Body of pancreas (tissue), 4 donors: ENCODE results near the gene ROCK2. TPM values are rescaled to one million over a fixed set of nuclear protein-coding genes. Genes with fewer than 3 reads are reported as not detected.

Experiments used
- ATAC-seq: fragments of 150-250 bp; one replicate; pipeline ENCODE4 v1.9.1; 2016
- DNase-seq, 4 donors: peaks; one replicate each; pipeline ENCODE4 v3.0.0-alpha.2; 2019
- H3K27ac ChIP-seq, 4 donors: fragments of 200-600 bp; sonication (generic); 1 replicate in 3 of 4; 2 replicates in 1 of 4; pipeline versions ENCODE4 v1.5.1 to v1.6.1; 2016 to 2019; ENCODE audit warnings: mild to moderate bottlenecking in 1 of 4, mixed read lengths in 1 of 4, moderate library complexity in 1 of 4
- H3K27me3 ChIP-seq, 2 donors: fragments of 200-600 bp; sonication (generic); one replicate each; pipeline ENCODE4 v1.6.0; 2016; ENCODE audit warnings: mild to moderate bottlenecking in 1 of 2
- H3K36me3 ChIP-seq, 2 donors: fragments of 200-600 bp; sonication (generic); replicated peaks in 1 of 2; 2 replicates each; pipeline ENCODE4 v1.5.1; 2016; ENCODE audit warnings: low read depth in 2 of 2; ENCODE audit not compliant: insufficient read depth in 1 of 2
- H3K4me1 ChIP-seq: fragments of 200-600 bp; sonication (generic); one replicate; pipeline ENCODE4 v1.6.0; 2016
- H3K4me3 ChIP-seq, 2 donors: fragments of 200-600 bp; sonication (generic); 1 replicate in 1 of 2; 2 replicates in 1 of 2; pipeline ENCODE4 v1.5.1; 2016 to 2019
- H3K9me3 ChIP-seq, 3 donors: fragments of 200-600 bp; sonication (generic); 1 replicate in 2 of 3; 2 replicates in 1 of 3; pipeline ENCODE4 v1.5.1; 2016
- CTCF ChIP-seq, 7 experiments: fragments of 450-650 bp in 4 of 7; fragments of 200-600 bp in 3 of 7; sonication (generic) in 3 of 7; IDR thresholded peaks; one replicate each; pipeline ENCODE4 v1.5.1; 2016 to 2019; ENCODE audit warnings: antibody characterized with exemption in 7 of 7
- POLR2A ChIP-seq, 3 donors: fragments of 450-650 bp; IDR thresholded peaks; one replicate each; pipeline ENCODE4 v1.6.1; 2016; ENCODE audit warnings: antibody characterized with exemption in 3 of 3, mild to moderate bottlenecking in 2 of 3
- WGBS, 2 donors: methylation state at CpG; one replicate each; pipeline ENCODE4 v1.1.5; 2017; 5-methylcytosine and 5-hydroxymethylcytosine counted together
- intact Hi-C: fragments of 100-400 bp; cut with DNase I; formaldehyde crosslinking; loops from one replicate; pipeline ENCODE4 v1.15.1; 2023
- total RNA-seq, 2 donors: library from RNA; depleted of rRNA; stranded (reverse); fragments of >200 nt; gene quantifications; one replicate each; pipeline ENCODE4 v1.1.0, GENCODE V29; 2016

ROCK2 gene
- total RNA-seq, 2 donors from 2014 or later: 24.4 to 32.3 TPM

GRCh38 chr2:11245322-11245721 lies 99.1 kb downstream of the ROCK2 start:
- no peak for ATAC-seq
- Histone ChIP-seq H3K27ac (no peak overlapping the region), H3K4me3 (no peak overlapping the region), H3K36me3 (no peaks in the 10 kb centered on the region), H3K4me1 (peaks cover 16% of the 10 kb centered on the region), H3K9me3 (no peaks in the 10 kb centered on the region), H3K27me3 (no peaks in the 10 kb centered on the region)
- WGBS, 2 donors: 89 to 95% methylated on average over 1 of the region's 1 CpG
- TF ChIP-seq POLR2A (IDR thresholded peaks at IDR 0.05) (no peak), CTCF (IDR thresholded peaks at IDR 0.05) (no peak)
- no peak for DNase-seq
- intact Hi-C loops: no loop called here

- Histone ChIP-seq H3K27me3 (no peaks in the 10 kb centered on the region), H3K4me1 (peaks cover 16% of the 10 kb centered on the region), H3K36me3 (no peaks in the 10 kb centered on the region), H3K27ac (no peak overlapping the region), H3K9me3 (no peaks in the 10 kb centered on the region), H3K4me3 (no peak overlapping the region)
- intact Hi-C loops: no loop called here
- ATAC-seq (no peak), DNase-seq (no peak)
- TF ChIP-seq CTCF (IDR thresholded peaks at IDR 0.05) (no peak), POLR2A (IDR thresholded peaks at IDR 0.05) (no peak)
- 100% methylated on average over 1 of the region's 1 CpG for WGBS, 2 donors
These were observed 100.2 kb downstream of the ROCK2 start for GRCh38 chr2:11244091-11244826.

DNA sequence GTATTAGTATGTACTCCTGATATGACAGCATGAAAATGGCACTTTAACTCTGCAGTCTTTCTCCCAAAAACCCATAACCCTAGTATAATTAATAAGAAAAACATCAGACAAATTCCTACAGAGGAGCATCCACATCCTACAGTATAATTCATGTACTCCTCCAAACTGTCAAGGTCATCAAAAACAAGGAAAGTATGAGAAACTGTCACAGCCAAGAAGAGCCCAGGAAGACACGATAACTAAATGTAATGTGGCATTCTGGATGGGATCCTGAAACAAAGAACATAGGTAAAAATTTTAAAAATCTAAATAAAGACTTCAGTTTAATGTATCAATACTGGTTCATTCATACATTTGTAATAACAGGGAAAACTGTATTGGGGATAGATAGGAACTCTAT lies 100.9 kb downstream of the ROCK2 start:
- intact Hi-C loops: no loop called here
- DNase-seq: no peak
- no peak for TF ChIP-seq POLR2A (IDR thresholded peaks at IDR 0.05)
- TF ChIP-seq CTCF (IDR thresholded peaks at IDR 0.05): no peak
- H3K4me3 ChIP-seq: no peak overlapping the region
- H3K36me3 ChIP-seq: no peaks in the 10 kb centered on the region
- ATAC-seq: no peak
- H3K9me3 ChIP-seq: no peaks in the 10 kb centered on the region
- 84 to 87% methylated on average over 1 of the region's 1 CpG for WGBS, 2 donors
- H3K4me1 ChIP-seq: peaks cover 16% of the 10 kb centered on the region
- no peak overlapping the region for H3K27ac ChIP-seq
- no peaks in the 10 kb centered on the region for H3K27me3 ChIP-seq

DNA sequence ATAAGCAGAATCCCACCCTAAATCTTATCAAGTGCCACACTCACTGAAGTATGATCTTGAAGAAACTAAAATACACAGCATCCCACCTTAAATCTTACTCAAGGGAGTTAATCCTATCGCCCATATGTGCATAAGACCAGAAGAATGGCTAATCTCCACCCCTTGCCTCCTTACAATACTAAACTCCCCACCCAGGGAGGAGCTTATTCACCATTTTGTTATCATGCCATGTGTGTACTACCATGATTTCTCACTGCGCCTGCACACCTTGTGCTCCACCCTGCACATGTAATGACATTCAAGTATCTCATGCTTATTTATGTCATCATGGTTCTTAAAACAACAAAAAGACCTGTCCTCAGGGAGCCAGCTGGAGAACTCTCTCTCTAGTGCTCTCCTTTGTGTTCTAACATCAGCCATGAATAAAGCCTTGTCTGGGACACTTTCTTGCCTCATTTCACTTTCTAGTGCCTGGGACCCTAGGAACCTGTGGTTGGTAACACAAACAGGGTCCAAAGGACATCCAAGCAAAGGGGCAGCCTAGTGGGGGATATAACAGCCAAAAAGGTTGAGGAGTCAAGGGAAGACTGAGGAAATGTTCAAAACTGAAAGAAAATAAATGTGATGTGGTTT lies 101.8 kb downstream of the ROCK2 start:
- intact Hi-C loops: no loop called here
- H3K27me3 ChIP-seq: no peaks in the 10 kb centered on the region
- DNase-seq: no peak
- 95 to 98% methylated on average over 2 of the region's 2 CpGs for WGBS, 2 donors
- no peaks in the 10 kb centered on the region for H3K36me3 ChIP-seq
- ATAC-seq: no peak
- TF ChIP-seq CTCF (IDR thresholded peaks at IDR 0.05) (no peak), POLR2A (IDR thresholded peaks at IDR 0.05) (no peak)
- H3K4me1 ChIP-seq: peaks cover 16% of the 10 kb centered on the region
- H3K4me3 ChIP-seq: no peak overlapping the region
- H3K9me3 ChIP-seq: no peaks in the 10 kb centered on the region
- no peak overlapping the region for H3K27ac ChIP-seq
